NT2/D1 (cell line): ENCODE data around the gene AP1S1.

Source experiments
- SUZ12 ChIP-seq: IDR thresholded peaks from 2 replicates; pipeline ENCODE4 v1.6.1; 2011; ENCODE audit not compliant: insufficient read length, insufficient read depth; ENCODE audit errors: extremely low read depth
- YY1 ChIP-seq: IDR thresholded peaks from 2 replicates; pipeline ENCODE4 v1.6.1; 2011; ENCODE audit not compliant: insufficient read length, insufficient read depth
- ZNF274 ChIP-seq: IDR thresholded peaks from 2 replicates; pipeline ENCODE4 v1.6.1; 2011; ENCODE audit warnings: mild to moderate bottlenecking, low read depth, low read length

DNA sequence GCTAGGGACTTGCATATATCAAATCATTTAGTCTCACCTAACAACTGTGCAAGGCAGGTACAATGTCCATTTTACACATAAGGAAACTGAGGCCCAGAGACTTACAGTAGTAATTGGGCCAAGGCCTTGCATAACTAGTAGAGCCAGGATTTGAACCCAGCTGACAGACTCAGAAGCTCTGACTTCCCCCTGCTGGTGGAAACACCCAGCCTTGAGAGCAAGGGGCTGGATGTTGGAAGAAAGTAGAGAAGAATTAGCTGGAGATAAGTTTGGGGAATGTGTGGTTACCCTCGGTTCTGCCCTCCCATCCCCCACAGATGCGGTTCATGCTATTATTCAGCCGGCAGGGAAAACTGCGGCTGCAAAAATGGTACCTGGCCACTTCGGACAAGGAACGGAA lies 2.0 kb downstream of the AP1S1 start:
- TF ChIP-seq ZNF274 (no peak), YY1 (no peak), SUZ12 (no peak)
